Measurements from ENCODE around the gene CASTOR1. TPM values are rescaled to one million over a fixed set of nuclear protein-coding genes. Genes with fewer than 3 reads are reported as not detected.

Gene CASTOR1
- total RNA-seq, 1 experiment from 2014 or later = 10.6 TPM

- Histone ChIP-seq H3K36me3 (ENCODE audit: low read depth) (no peaks in the 10 kb centered on the region), H3K9me3 (ENCODE audit: insufficient read depth, low read depth) (no peaks in the 10 kb centered on the region), H3K4me1 (replicated peaks; ENCODE audit: insufficient read depth) (peaks cover 4% of the 10 kb centered on the region), H3K4me2 (no peak overlapping the region), H3K9me2 (ENCODE audit: insufficient read depth) (no peaks in the 10 kb centered on the region), H3F3A (ENCODE audit: insufficient read depth, low read depth) (peaks cover 17% of the 10 kb centered on the region), H2AFZ (no peak overlapping the region), H3K4me3 (no peak overlapping the region), H3K79me2 (ENCODE audit: low read depth) (no peaks in the 10 kb centered on the region), H3K27ac (no peak overlapping the region), H3K27me3 (ENCODE audit: insufficient read depth, low read depth) (no peaks in the 10 kb centered on the region), H4K20me1 (ENCODE audit: insufficient read depth) (no peaks in the 10 kb centered on the region)
- ChIA-PET POLR2A (ENCODE audit: unreplicated experiment) (no interaction called here), CTCF (no interaction called here)
- intact Hi-C loops (cut with micrococcal nuclease; ENCODE audit: unreplicated experiment) = no loop called here
- TF ChIP-seq CTCF (conservative IDR thresholded peaks at IDR 0.05) (no peak), EZH2 (IDR thresholded peaks at IDR 0.05; ENCODE audit: low read depth) (no peak)
- DNase-seq = no peak
- no TSS peak for BruUV-seq (replicated peaks)
Observed at GRCh38 chr22:30283342-30283741, 6.0 kb downstream of the CASTOR1 start.

DNA sequence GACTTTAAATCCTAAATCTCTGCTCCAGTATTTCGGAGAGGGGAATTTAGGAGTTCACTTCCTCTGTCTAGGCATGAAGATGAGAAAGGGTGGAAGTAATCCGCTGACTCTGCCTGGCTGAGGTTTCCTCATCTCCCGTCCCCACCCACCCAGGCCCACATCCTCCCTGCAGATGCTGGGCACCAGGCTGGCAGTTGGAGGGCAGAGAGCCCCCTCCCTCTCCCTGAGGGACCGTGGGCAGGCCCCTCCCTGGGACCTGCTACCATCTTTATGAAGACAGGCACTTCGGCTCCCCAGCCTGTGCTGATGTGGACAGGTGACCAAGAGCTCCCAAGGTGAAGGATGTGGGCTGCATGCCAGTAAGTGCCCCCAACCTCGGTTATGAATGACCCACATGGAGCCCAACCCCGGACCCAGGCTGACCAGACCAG lies 6.7 kb downstream of the CASTOR1 start:
- no peaks in the 10 kb centered on the region for H3K4me1 ChIP-seq (replicated peaks; ENCODE audit: insufficient read depth)
- intact Hi-C loops (cut with micrococcal nuclease; ENCODE audit: unreplicated experiment) = no loop called here
- DNase-seq = no peak
- peaks cover 12% of the 10 kb centered on the region for H3F3A ChIP-seq (ENCODE audit: insufficient read depth, low read depth)
- no peak overlapping the region for H3K27ac ChIP-seq
- H3K4me3 ChIP-seq = no peak overlapping the region
- no peak overlapping the region for H2AFZ ChIP-seq
- CTCF ChIA-PET = no interaction called here
- TF ChIP-seq EZH2 (IDR thresholded peaks at IDR 0.05; ENCODE audit: low read depth) = no peak
- no peak for TF ChIP-seq CTCF (conservative IDR thresholded peaks at IDR 0.05)
- H4K20me1 ChIP-seq (ENCODE audit: insufficient read depth) = no peaks in the 10 kb centered on the region
- POLR2A ChIA-PET (ENCODE audit: unreplicated experiment) = interaction anchor here (0.5 kb wide), 1 partner anchor 130 kb away, joined by 3 read pairs; no protein-coding TSS in a partner anchor
- H3K4me2 ChIP-seq = no peak overlapping the region
- H3K9me3 ChIP-seq (ENCODE audit: insufficient read depth, low read depth) = no peaks in the 10 kb centered on the region
- no TSS peak for BruUV-seq (replicated peaks)
- H3K36me3 ChIP-seq (ENCODE audit: low read depth) = no peaks in the 10 kb centered on the region
- H3K79me2 ChIP-seq (ENCODE audit: low read depth) = no peaks in the 10 kb centered on the region
- no peaks in the 10 kb centered on the region for H3K27me3 ChIP-seq (ENCODE audit: insufficient read depth, low read depth)
- H3K9me2 ChIP-seq (ENCODE audit: insufficient read depth) = no peaks in the 10 kb centered on the region

GRCh38 chr22:30280505-30280904 lies 8.8 kb downstream of the CASTOR1 start:
- CTCF ChIA-PET = interaction anchor here (1.1 kb wide), 1 partner anchor 107 kb away, joined by 3 read pairs; the partner anchor contains the start of gene RNF215

More at GRCh38 chr22:30280505-30280904, 8.8 kb downstream of the CASTOR1 start:
- Histone ChIP-seq H3K27ac (no peak overlapping the region), H3K27me3 (ENCODE audit: insufficient read depth, low read depth) (no peaks in the 10 kb centered on the region), H4K20me1 (ENCODE audit: insufficient read depth) (no peaks in the 10 kb centered on the region), H3K9me2 (ENCODE audit: insufficient read depth) (no peaks in the 10 kb centered on the region), H3K4me2 (no peak overlapping the region), H3K79me2 (ENCODE audit: low read depth) (no peaks in the 10 kb centered on the region), H3K9me3 (ENCODE audit: insufficient read depth, low read depth) (no peaks in the 10 kb centered on the region), H2AFZ (no peak overlapping the region), H3K4me3 (no peak overlapping the region), H3K36me3 (ENCODE audit: low read depth) (no peaks in the 10 kb centered on the region), H3F3A (ENCODE audit: insufficient read depth, low read depth) (peaks cover 9% of the 10 kb centered on the region), H3K4me1 (replicated peaks; ENCODE audit: insufficient read depth) (no peaks in the 10 kb centered on the region)
- no TSS peak for BruUV-seq (replicated peaks)
- POLR2A ChIA-PET (ENCODE audit: unreplicated experiment) = interaction anchor here (0.6 to 0.8 kb wide), 2 partner anchors 15 to 1373 kb away, joined by 3 to 5 read pairs; no protein-coding TSS in a partner anchor
- intact Hi-C loops (cut with micrococcal nuclease; ENCODE audit: unreplicated experiment) = no loop called here
- no peak for DNase-seq
- TF ChIP-seq CTCF (conservative IDR thresholded peaks at IDR 0.05) = no peak
- no peak for TF ChIP-seq EZH2 (IDR thresholded peaks at IDR 0.05; ENCODE audit: low read depth)

Data from PC-9 (cell line).